ENCODE data around the gene KLF7.

Gene KLF7

GRCh38 chr2:207202645-207203044 lies 36.9 kb upstream of the KLF7 start:
- DNase-seq (ENCODE audit: low read depth): peak; percentile 22
- H3K4me3 ChIP-seq (ENCODE audit: low read length): no peak overlapping the region
- no peak for TF ChIP-seq CTCF (conservative IDR thresholded peaks at IDR 0.05; ENCODE audit: low read length)

- no peak for DNase-seq (ENCODE audit: low read depth)
- TF ChIP-seq CTCF (conservative IDR thresholded peaks at IDR 0.05; ENCODE audit: low read length): no peak
These were observed 35.7 kb upstream of the KLF7 start for GRCh38 chr2:207201416-207201815.

GRCh38 chr2:207200136-207200535 lies 34.4 kb upstream of the KLF7 start:
- TF ChIP-seq CTCF (conservative IDR thresholded peaks at IDR 0.05; ENCODE audit: low read length): no peak
- no peak overlapping the region for H3K4me3 ChIP-seq (ENCODE audit: low read length)
- DNase-seq (ENCODE audit: low read depth): no peak

More at GRCh38 chr2:207201416-207201815, 35.7 kb upstream of the KLF7 start:
- H3K4me3 ChIP-seq (ENCODE audit: low read length): no peak overlapping the region

- H3K4me3 ChIP-seq (ENCODE audit: low read length): no peak overlapping the region
- no peak for TF ChIP-seq CTCF (conservative IDR thresholded peaks at IDR 0.05; ENCODE audit: low read length)
- DNase-seq (ENCODE audit: low read depth): no peak
These were observed 28.3 kb upstream of the KLF7 start for GRCh38 chr2:207194028-207194427.

GRCh38 chr2:207188626-207189419 lies 23.1 kb upstream of the KLF7 start:
- TF ChIP-seq CTCF (conservative IDR thresholded peaks at IDR 0.05; ENCODE audit: low read length): no peak
- no peak overlapping the region for H3K4me3 ChIP-seq (ENCODE audit: low read length)
- peak; percentile 83 for DNase-seq (ENCODE audit: low read depth)

- DNase-seq (ENCODE audit: low read depth): no peak
- H3K4me3 ChIP-seq (ENCODE audit: low read length): no peak overlapping the region
- no peak for TF ChIP-seq CTCF (conservative IDR thresholded peaks at IDR 0.05; ENCODE audit: low read length)
These were observed 19.6 kb upstream of the KLF7 start for GRCh38 chr2:207185372-207185771.

- TF ChIP-seq CTCF (conservative IDR thresholded peaks at IDR 0.05; ENCODE audit: low read length): no peak
- no peak for DNase-seq (ENCODE audit: low read depth)
- H3K4me3 ChIP-seq (ENCODE audit: low read length): no peak overlapping the region
These were observed 19.0 kb upstream of the KLF7 start for GRCh38 chr2:207184768-207185167.
